A549 (cell line): ENCODE data around the gene NUMB.

ENCODE experiments used
- CBX2 ChIP-seq: fragments of 200-600 bp; sonication (generic); IDR thresholded peaks from 2 replicates; pipeline ENCODE4 v1.6.1; 2016; ENCODE audit warnings: low read depth, mild to moderate bottlenecking, borderline replicate concordance
- CHD2 ChIP-seq: fragments of 150-350 bp; IDR thresholded peaks from 2 replicates; pipeline ENCODE4 v1.6.1; 2014; ENCODE audit warnings: low read length; ENCODE audit not compliant: partially characterized antibody
- CTCF ChIP-seq: fragments of >200 bp; sonication (Bioruptor Twin); formaldehyde crosslinking; IDR thresholded peaks from 3 replicates; pipeline ENCODE4 v1.5.1; 2016
- ELK1 ChIP-seq: fragments of 150-350 bp; IDR thresholded peaks from 2 replicates; pipeline ENCODE4 v1.6.1; 2014; ENCODE audit warnings: low read depth, mild to moderate bottlenecking, low read length
- HEYL ChIP-seq: fragments of 250-450 bp; sonication (Bioruptor Pico); IDR thresholded peaks from 2 replicates; pipeline ENCODE4 v1.8.0; 2021; ENCODE audit warnings: mild to moderate bottlenecking, moderate library complexity
- MYC ChIP-seq: IDR thresholded peaks from 2 replicates; pipeline ENCODE4 v1.6.1; 2012; ENCODE audit warnings: mild to moderate bottlenecking, inconsistent platforms, low read length, improper control_type of control experiment, borderline replicate concordance
- POLR2A ChIP-seq: IDR thresholded peaks from 2 replicates; pipeline ENCODE4 v1.6.1; 2012; ENCODE audit warnings: mild to moderate bottlenecking, low read length
- RAD21 ChIP-seq, 2 experiments: fragments of >200 bp in 1 of 2; sonication (Bioruptor Twin) in 1 of 2; formaldehyde crosslinking in 1 of 2; IDR thresholded peaks in 1 of 2; conservative IDR thresholded peaks in 1 of 2; 2 replicates in 1 of 2; 3 replicates in 1 of 2; pipeline ENCODE4 v1.6.1; 2012 to 2018; ENCODE audit warnings: inconsistent platforms in 1 of 2
- RFX5 ChIP-seq: fragments of 450-650 bp; IDR thresholded peaks from 2 replicates; pipeline ENCODE4 v1.7.1; 2014; ENCODE audit warnings: antibody characterized with exemption, mild to moderate bottlenecking, moderate library complexity

DNA sequence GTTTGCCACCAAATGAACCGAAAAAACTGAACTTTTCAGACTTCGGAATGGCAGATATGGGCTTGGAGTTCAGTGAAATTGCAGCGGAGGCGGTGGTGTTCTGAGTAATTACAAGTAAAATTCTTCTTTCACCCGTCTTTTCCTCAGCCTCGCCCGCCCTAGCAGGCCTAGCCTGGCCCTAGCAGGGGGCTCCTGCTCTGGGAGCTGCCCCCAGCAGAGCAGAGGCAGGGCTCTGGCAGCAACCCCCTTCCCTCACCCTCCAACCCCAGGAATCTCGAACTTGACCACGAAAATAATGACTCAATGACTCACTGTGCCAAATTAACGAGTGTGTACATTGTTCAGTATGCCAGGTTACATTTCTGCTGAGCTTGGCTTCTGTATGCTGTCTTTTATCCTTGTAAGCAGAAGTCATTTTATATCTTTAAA, 219.9 kb downstream of the NUMB start:
- TF ChIP-seq ELK1 (no peak), RAD21 (conservative IDR thresholded peaks at IDR 0.05 in 1 of 2, IDR thresholded peaks at IDR 0.05 in 1 of 2) (no peak), RFX5 (no peak), HEYL (CRISPR knock-in tag) (no peak), CTCF (no peak), MYC (no peak), POLR2A (no peak), CBX2 (no peak), CHD2 (no peak)
